ENCODE data around the gene ENHO.

The ENHO gene

GRCh38 chr9:34522971-34523797, at the start of gene ENHO:
ENHO (minus strand) TSS chr9:34522990; CDS start chr9:34521695, 1,295 bp downstream.
- TF ChIP-seq CTCF (conservative IDR thresholded peaks at IDR 0.05) (no peak), ZFX (IDR thresholded peaks at IDR 0.05) (no peak)
- peak within 1 kb of the TSS; percentile 41 for H3K27ac ChIP-seq

- no peak overlapping the region for H3K27ac ChIP-seq
- TF ChIP-seq ZFX (IDR thresholded peaks at IDR 0.05) (no peak), CTCF (conservative IDR thresholded peaks at IDR 0.05) (no peak)
Measured at GRCh38 chr9:34572092-34572491, 49.3 kb upstream of the ENHO start.

- H3K27ac ChIP-seq = no peak overlapping the region
- TF ChIP-seq ZFX (IDR thresholded peaks at IDR 0.05) = no peak
- no peak for TF ChIP-seq CTCF (conservative IDR thresholded peaks at IDR 0.05)
Measured at GRCh38 chr9:34571481-34571810, 48.7 kb upstream of the ENHO start.

- TF ChIP-seq CTCF (conservative IDR thresholded peaks at IDR 0.05) = no peak
- no peak for TF ChIP-seq ZFX (IDR thresholded peaks at IDR 0.05)
- no peak overlapping the region for H3K27ac ChIP-seq
Measured at GRCh38 chr9:34570809-34571480, 48.2 kb upstream of the ENHO start.

- TF ChIP-seq ZFX (IDR thresholded peaks at IDR 0.05) (no peak), CTCF (conservative IDR thresholded peaks at IDR 0.05) (no peak)
- H3K27ac ChIP-seq = no peak overlapping the region
Measured at GRCh38 chr9:34570376-34570775, 47.6 kb upstream of the ENHO start.

GRCh38 chr9:34568774-34569173, 46.0 kb upstream of the ENHO start:
- no peak for TF ChIP-seq CTCF (conservative IDR thresholded peaks at IDR 0.05)
- no peak for TF ChIP-seq ZFX (IDR thresholded peaks at IDR 0.05)
- no peak overlapping the region for H3K27ac ChIP-seq

- no peak for TF ChIP-seq CTCF (conservative IDR thresholded peaks at IDR 0.05)
- H3K27ac ChIP-seq = no peak overlapping the region
Measured at GRCh38 chr9:34568133-34568532, 45.3 kb upstream of the ENHO start.

All from C4-2B (cell line).